H9 (cell line): ENCODE results near the gene SKAP1. TPM values are rescaled to one million over a fixed set of nuclear protein-coding genes. Genes with fewer than 3 reads are reported as not detected.

Experiments
- DNase-seq: peaks from one replicate; pipeline ENCODE4 v3.0.0-alpha.2; 2017
- H2AFZ ChIP-seq: one replicate; pipeline ENCODE4 v1.6.1; 2013; ENCODE audit warnings: mild to moderate bottlenecking, low read length, control low read depth, moderate library complexity
- H2AK5ac ChIP-seq: 2 replicates; pipeline ENCODE4 v1.6.1; 2013; ENCODE audit warnings: low read length, control low read depth, mixed read lengths; ENCODE audit not compliant: insufficient read length
- H2BK120ac ChIP-seq: one replicate; pipeline ENCODE4 v1.6.1; 2013; ENCODE audit warnings: low read depth, mild to moderate bottlenecking, low read length, control low read depth, inconsistent platforms; ENCODE audit not compliant: poor library complexity, severe bottlenecking
- H2BK12ac ChIP-seq: 2 replicates; pipeline ENCODE4 v1.6.1; 2013; ENCODE audit warnings: low read length, control low read depth, mixed read lengths, low read depth; ENCODE audit not compliant: insufficient read length
- H2BK15ac ChIP-seq: 2 replicates; pipeline ENCODE4 v1.6.1; 2013; ENCODE audit warnings: low read depth, low read length, control low read depth
- H2BK20ac ChIP-seq: one replicate; pipeline ENCODE4 v1.6.1; 2013; ENCODE audit warnings: low read depth, mild to moderate bottlenecking, low read length, control low read depth, inconsistent platforms; ENCODE audit not compliant: poor library complexity, severe bottlenecking
- H2BK5ac ChIP-seq: 2 replicates; pipeline ENCODE4 v1.6.1; 2013; ENCODE audit warnings: low read length, control low read depth, mixed read lengths; ENCODE audit not compliant: insufficient read length
- H3K14ac ChIP-seq: 2 replicates; pipeline ENCODE4 v1.6.1; 2013; ENCODE audit warnings: low read length, control low read depth; ENCODE audit not compliant: insufficient read depth
- H3K18ac ChIP-seq: 2 replicates; pipeline ENCODE4 v1.6.1; 2013; ENCODE audit warnings: low read depth, mild to moderate bottlenecking, mixed read lengths, low read length, control low read depth; ENCODE audit not compliant: insufficient read length
- H3K23ac ChIP-seq: 2 replicates; pipeline ENCODE4 v1.6.1; 2013; ENCODE audit warnings: low read length, control low read depth, mixed read lengths, low read depth; ENCODE audit not compliant: insufficient read length
- H3K23me2 ChIP-seq: 2 replicates; pipeline ENCODE4 v1.6.1; 2013; ENCODE audit warnings: low read depth, mild to moderate bottlenecking, mixed read lengths, low read length, control low read depth; ENCODE audit not compliant: insufficient read length, poor library complexity, severe bottlenecking
- H3K27ac ChIP-seq: 2 replicates; pipeline ENCODE4 v1.5.1; 2013; ENCODE audit warnings: low read length, control low read depth, mixed read lengths, low read depth; ENCODE audit not compliant: insufficient read length
- H3K27me3 ChIP-seq: 2 replicates; pipeline ENCODE4 v1.6.1; 2013; ENCODE audit warnings: low read length, control low read depth, inconsistent platforms; ENCODE audit not compliant: insufficient read depth
- H3K4ac ChIP-seq: 2 replicates; pipeline ENCODE4 v1.6.1; 2013; ENCODE audit warnings: low read depth, mild to moderate bottlenecking, control low read depth, inconsistent platforms, low read length, moderate library complexity
- H3K4me1 ChIP-seq: 2 replicates; pipeline ENCODE4 v1.6.1; 2013; ENCODE audit warnings: low read length, control low read depth, inconsistent platforms; ENCODE audit not compliant: insufficient read depth
- H3K4me2 ChIP-seq: 2 replicates; pipeline ENCODE4 v1.6.1; 2013; ENCODE audit warnings: low read length, control low read depth, mixed read lengths; ENCODE audit not compliant: insufficient read length, insufficient read depth
- H3K56ac ChIP-seq: 2 replicates; pipeline ENCODE4 v1.6.1; 2013; ENCODE audit warnings: low read depth, mild to moderate bottlenecking, mixed read lengths, low read length, control low read depth; ENCODE audit not compliant: insufficient read length
- H3K79me1 ChIP-seq: 2 replicates; pipeline ENCODE4 v1.6.1; 2013; ENCODE audit warnings: low read depth, mild to moderate bottlenecking, moderate library complexity, low read length, control low read depth, inconsistent platforms; ENCODE audit not compliant: insufficient read depth, poor library complexity, severe bottlenecking
- H3K79me2 ChIP-seq: 2 replicates; pipeline ENCODE4 v1.6.1; 2013; ENCODE audit warnings: low read length, control low read depth, inconsistent platforms; ENCODE audit not compliant: insufficient read depth
- H3K9ac ChIP-seq: 2 replicates; pipeline ENCODE4 v1.6.1; 2013; ENCODE audit warnings: low read length, control low read depth, mixed read lengths; ENCODE audit not compliant: insufficient read length; ENCODE audit errors: extremely low read depth
- H3K9me3 ChIP-seq: one replicate; pipeline ENCODE4 v1.6.1; 2013; ENCODE audit warnings: low read depth, low read length, inconsistent platforms; ENCODE audit not compliant: control insufficient read depth
- H3T11ph ChIP-seq: one replicate; pipeline ENCODE4 v1.6.1; 2013; ENCODE audit warnings: mild to moderate bottlenecking, low read length, control low read depth, inconsistent platforms
- H4K20me1 ChIP-seq: one replicate; pipeline ENCODE4 v1.6.1; 2013; ENCODE audit not compliant: control insufficient read depth, insufficient read length, insufficient read depth
- H4K5ac ChIP-seq: 2 replicates; pipeline ENCODE4 v1.6.1; 2013; ENCODE audit warnings: low read depth, mild to moderate bottlenecking, mixed read lengths, low read length, control low read depth; ENCODE audit not compliant: insufficient read length
- H4K8ac ChIP-seq: replicated peaks from 2 replicates; pipeline ENCODE4 v1.6.1; 2013; ENCODE audit warnings: low read length, control low read depth, mixed read lengths, low read depth; ENCODE audit not compliant: insufficient read length
- H4K91ac ChIP-seq: 2 replicates; pipeline ENCODE4 v1.6.1; 2013; ENCODE audit warnings: low read depth, mild to moderate bottlenecking, moderate library complexity, mixed read lengths, low read length, control low read depth; ENCODE audit not compliant: insufficient read length
- H3K27ac Mint-ChIP-seq, 3 experiments: 2 replicates in 2 of 3; 3 replicates in 1 of 3; pipeline ENCODE4 v1.8.0; 2020 to 2021; ENCODE audit warnings: mixed read lengths in 3 of 3, mild to moderate bottlenecking in 1 of 3, moderate library complexity in 1 of 3
- H3K27me3 Mint-ChIP-seq: 2 replicates; pipeline ENCODE4 v1.8.0; 2021; ENCODE audit warnings: low read depth, mild to moderate bottlenecking, moderate library complexity, mixed read lengths
- H3K36me3 Mint-ChIP-seq, 3 experiments: 2 replicates in 2 of 3; 3 replicates in 1 of 3; pipeline ENCODE4 v1.8.0; 2020 to 2021; ENCODE audit warnings: low read depth in 3 of 3, mixed read lengths in 3 of 3; ENCODE audit not compliant: insufficient read depth in 1 of 3
- H3K4me1 Mint-ChIP-seq, 2 experiments: 2 replicates each; pipeline ENCODE4 v1.8.0; 2020; ENCODE audit warnings: mixed read lengths in 2 of 2
- H3K4me3 Mint-ChIP-seq, 2 experiments: 2 replicates in 1 of 2; 3 replicates in 1 of 2; pipeline ENCODE4 v1.8.0; 2020 to 2021; ENCODE audit warnings: mild to moderate bottlenecking in 2 of 2, mixed read lengths in 2 of 2, moderate library complexity in 1 of 2
- H3K9me3 Mint-ChIP-seq, 2 experiments: 2 replicates in 1 of 2; 3 replicates in 1 of 2; pipeline ENCODE4 v1.8.0; 2020; ENCODE audit warnings: mild to moderate bottlenecking in 2 of 2, mixed read lengths in 2 of 2, moderate library complexity in 1 of 2
- WGBS: extraction: QIAGEN DNeasy Blood & Tissue Kit; methylation state at CpG from one replicate; pipeline ENCODE4 v1.1.7; 2013; ENCODE audit warnings: missing lambda C conversion rate, low lambda C conversion rate, mixed read lengths; ENCODE audit not compliant: insufficient read length; ENCODE audit errors: extremely low coverage; 5-methylcytosine and 5-hydroxymethylcytosine counted together
- total RNA-seq: library from RNA; stranded (reverse); gene quantifications from 2 replicates; pipeline ENCODE4 v1.2.1, GENCODE V29; 2021
- TF ChIP-seq, protein P1 (sequence below): fragments of 200-600 bp; sonication (generic); conservative IDR thresholded peaks from 3 replicates; pipeline ENCODE4 v1.8.0; 2021; ENCODE audit warnings: antibody characterized with exemption, mild to moderate bottlenecking

SKAP1 gene
- total RNA-seq, 1 experiment from 2014 or later = not detected

- no peaks in the 10 kb centered on the region for H3K23me2 ChIP-seq
- no peak overlapping the region for H4K8ac ChIP-seq
- H4K5ac ChIP-seq = no peak overlapping the region
- no peaks in the 10 kb centered on the region for H3K9me3 ChIP-seq
- H3K4me3 Mint-ChIP-seq = no peak overlapping the region
- no peaks in the 10 kb centered on the region for H3K4me1 ChIP-seq
- no peaks in the 10 kb centered on the region for H3K9me3 Mint-ChIP-seq
- no peak overlapping the region for H3K4ac ChIP-seq
- no peaks in the 10 kb centered on the region for H3K4me1 Mint-ChIP-seq
- no peak overlapping the region for H3K23ac ChIP-seq
- peaks cover 5% of the 10 kb centered on the region; the same call in 1 of the 2 replicates for H3K27me3 ChIP-seq
- no peak overlapping the region for H3K9ac ChIP-seq
- H3K4me2 ChIP-seq = no peak overlapping the region
- H3T11ph ChIP-seq = no peak overlapping the region
- no peak for DNase-seq
- H3K14ac ChIP-seq = no peak overlapping the region
- no peak overlapping the region for H2BK15ac ChIP-seq
- no peak overlapping the region for H2BK5ac ChIP-seq
- H2AK5ac ChIP-seq = no peak overlapping the region
- H2BK120ac ChIP-seq = no peak overlapping the region
- H2BK12ac ChIP-seq = no peak overlapping the region
- TF ChIP-seq, protein P1, sequence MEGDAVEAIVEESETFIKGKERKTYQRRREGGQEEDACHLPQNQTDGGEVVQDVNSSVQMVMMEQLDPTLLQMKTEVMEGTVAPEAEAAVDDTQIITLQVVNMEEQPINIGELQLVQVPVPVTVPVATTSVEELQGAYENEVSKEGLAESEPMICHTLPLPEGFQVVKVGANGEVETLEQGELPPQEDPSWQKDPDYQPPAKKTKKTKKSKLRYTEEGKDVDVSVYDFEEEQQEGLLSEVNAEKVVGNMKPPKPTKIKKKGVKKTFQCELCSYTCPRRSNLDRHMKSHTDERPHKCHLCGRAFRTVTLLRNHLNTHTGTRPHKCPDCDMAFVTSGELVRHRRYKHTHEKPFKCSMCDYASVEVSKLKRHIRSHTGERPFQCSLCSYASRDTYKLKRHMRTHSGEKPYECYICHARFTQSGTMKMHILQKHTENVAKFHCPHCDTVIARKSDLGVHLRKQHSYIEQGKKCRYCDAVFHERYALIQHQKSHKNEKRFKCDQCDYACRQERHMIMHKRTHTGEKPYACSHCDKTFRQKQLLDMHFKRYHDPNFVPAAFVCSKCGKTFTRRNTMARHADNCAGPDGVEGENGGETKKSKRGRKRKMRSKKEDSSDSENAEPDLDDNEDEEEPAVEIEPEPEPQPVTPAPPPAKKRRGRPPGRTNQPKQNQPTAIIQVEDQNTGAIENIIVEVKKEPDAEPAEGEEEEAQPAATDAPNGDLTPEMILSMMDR = no peak
- H3K56ac ChIP-seq = no peak overlapping the region
- no peaks in the 10 kb centered on the region for H3K79me1 ChIP-seq
- no peaks in the 10 kb centered on the region for H3K79me2 ChIP-seq
- no peak overlapping the region for H4K91ac ChIP-seq
- H2AFZ ChIP-seq = no peak overlapping the region
- H2BK20ac ChIP-seq = no peak overlapping the region
- H3K27ac Mint-ChIP-seq = no peak overlapping the region
- no peaks in the 10 kb centered on the region for H4K20me1 ChIP-seq
- peaks cover 65% of the 10 kb centered on the region for H3K27me3 Mint-ChIP-seq
- no peak overlapping the region for H3K18ac ChIP-seq
- no peaks in the 10 kb centered on the region for H3K36me3 Mint-ChIP-seq
- H3K27ac ChIP-seq = no peak overlapping the region
- WGBS = no CpG with 5 or more reads among the region's 2 CpGs
These were observed 89.1 kb downstream of the SKAP1 start for GRCh38 chr17:48340916-48341315.
